ENCODE data around the gene NDUFS7. TPM values are rescaled to one million over a fixed set of nuclear protein-coding genes. Genes with fewer than 3 reads are reported as not detected.

Gene NDUFS7
- total and polyA plus RNA-seq, 9 of the 15 experiments (the other 6 are each of a cell fraction or from before 2014, with no cell fraction given), result 6.0 to 271 (median 60.6) TPM

- TF ChIP-seq CCAR2 (IDR thresholded peaks at IDR 0.05; ENCODE audit: low read depth, low read length) (no peak), RCOR1 (IDR thresholded peaks at IDR 0.05; ENCODE audit: borderline replicate concordance in 1 of 2, low read depth in 2 of 2, low read length in 2 of 2) (peak in 1 of 2 experiments; percentile 76; a peak in 2 of 4 replicates), ZNF584 (CRISPR knock-in tag; IDR thresholded peaks at IDR 0.05; ENCODE audit: low read depth) (no peak), SMC3 (conservative IDR thresholded peaks at IDR 0.05; ENCODE audit: insufficient read depth, low read depth, low read length) (peak; percentile 55), ETS2 (tag; IDR thresholded peaks at IDR 0.05; ENCODE audit: borderline replicate concordance, poor library complexity, severe bottlenecking) (no peak), KLF10 (CRISPR knock-in tag; IDR thresholded peaks at IDR 0.05) (no peak), MCM5 (IDR thresholded peaks at IDR 0.05; ENCODE audit: low read depth) (no peak), SRF (CRISPR knock-in tag; IDR thresholded peaks at IDR 0.05) (peak in 1 of 2 experiments; percentile 80; a peak in 2 of 4 replicates), ZZZ3 (IDR thresholded peaks at IDR 0.05) (no peak), THRB (CRISPR knock-in tag; conservative IDR thresholded peaks at IDR 0.05) (peak; percentile 54; the same call in 1 of the 2 replicates), NCOA4 (IDR thresholded peaks at IDR 0.05; ENCODE audit: partially characterized antibody) (no peak), TCF7L2 (IDR thresholded peaks at IDR 0.05; ENCODE audit: low read depth, low read length) (peak; percentile 4; the same call in 1 of the 2 replicates), ZKSCAN3 (CRISPR knock-in tag; IDR thresholded peaks at IDR 0.05) (no peak), E2F4 (CRISPR knock-in tag; IDR thresholded peaks at IDR 0.05; ENCODE audit: low read depth) (no peak), ATF3 (IDR thresholded peaks at IDR 0.05) (peak; percentile 65; the same call in 1 of the 2 replicates), ATF3 (CRISPR knock-in tag; conservative IDR thresholded peaks at IDR 0.05) (peak; percentile 97), XRCC5 (IDR thresholded peaks at IDR 0.05; ENCODE audit: low read depth, low read length) (peak; percentile 100), ZNF766 (CRISPR knock-in tag; conservative IDR thresholded peaks at IDR 0.05) (peak; percentile 52), ZC3H8 (IDR thresholded peaks at IDR 0.05) (0 out of 2 replicates have a peak, but pooled peaks have one; percentile 74), SAFB2 (IDR thresholded peaks at IDR 0.05; ENCODE audit: borderline replicate concordance, low read depth, low read length, severe bottlenecking) (no peak), HMG20A (CRISPR knock-in tag; conservative IDR thresholded peaks at IDR 0.05) (no peak)
- TF ChIP-seq, protein P1, sequence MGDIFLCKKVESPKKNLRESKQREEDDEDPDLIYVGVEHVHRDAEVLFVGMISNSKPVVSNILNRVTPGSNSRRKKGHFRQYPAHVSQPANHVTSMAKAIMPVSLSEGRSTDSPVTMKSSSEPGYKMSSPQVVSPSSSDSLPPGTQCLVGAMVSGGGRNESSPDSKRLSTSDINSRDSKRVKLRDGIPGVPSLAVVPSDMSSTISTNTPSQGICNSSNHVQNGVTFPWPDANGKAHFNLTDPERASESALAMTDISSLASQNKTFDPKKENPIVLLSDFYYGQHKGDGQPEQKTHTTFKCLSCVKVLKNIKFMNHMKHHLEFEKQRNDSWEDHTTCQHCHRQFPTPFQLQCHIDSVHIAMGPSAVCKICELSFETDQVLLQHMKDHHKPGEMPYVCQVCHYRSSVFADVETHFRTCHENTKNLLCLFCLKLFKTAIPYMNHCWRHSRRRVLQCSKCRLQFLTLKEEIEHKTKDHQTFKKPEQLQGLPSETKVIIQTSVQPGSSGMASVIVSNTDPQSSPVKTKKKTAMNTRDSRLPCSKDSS (IDR thresholded peaks at IDR 0.05; ENCODE audit: low read depth, partially characterized antibody), result no peak
Measured at GRCh38 chr19:1383312-1384084, at the start of gene NDUFS7 (continued).
